Stimulated activated CD4-positive, alpha-beta T cell treated with anti-CD3 and anti-CD28 coated beads, Interleukin-1b, Interleukin-23, amount 100 ng/mL, for 4 hours (primary cell): ENCODE results near the gene PCDHB16.
"Not testable (repeated sequence)": the region's sequence is repeated elsewhere in the genome, so short reads cannot be mapped to it uniquely, and the experiment has no call there.

Experiments
- DNase-seq, 2 donors: peaks; one replicate each; pipeline ENCODE4 v3.0.0-alpha.2; 2020; ENCODE audit warnings: low read depth in 2 of 2

The PCDHB16 gene

GRCh38 chr5:141182248-141182647, at the start of gene PCDHB16:
Gene PCDHB16 (plus strand): TSS chr5:141182387. CDS start chr5:141182560, 173 bp downstream.
- no peak for DNase-seq

- no peak for DNase-seq
These were observed 47.0 kb upstream of the PCDHB16 start, which contains the start of gene PCDHB5 for GRCh38 chr5:141135030-141135717. Gene PCDHB5 (plus strand): TSS chr5:141135206. CDS start chr5:141135435, 229 bp downstream.

- no peak for DNase-seq
These were observed 46.4 kb upstream of the PCDHB16 start for GRCh38 chr5:141135718-141136266.

- not testable (repeated sequence) for DNase-seq
These were observed 44.8 kb upstream of the PCDHB16 start for GRCh38 chr5:141137346-141137745.

- DNase-seq: no peak
These were observed 32.4 kb upstream of the PCDHB16 start, which contains the start of gene PCDHB6 for GRCh38 chr5:141149812-141150211. Gene PCDHB6 (plus strand): TSS chr5:141150057. CDS start chr5:141150258, 201 bp downstream.

GRCh38 chr5:141150224-141150992, 31.8 kb upstream of the PCDHB16 start:
- DNase-seq: no peak

GRCh38 chr5:141150993-141151325, 31.2 kb upstream of the PCDHB16 start:
- DNase-seq: no peak

GRCh38 chr5:141151632-141152031, 30.6 kb upstream of the PCDHB16 start:
- not testable (repeated sequence) for DNase-seq

GRCh38 chr5:141152096-141152495, 30.1 kb upstream of the PCDHB16 start:
- DNase-seq: not testable (repeated sequence)

- DNase-seq: no peak
These were observed 26.4 kb upstream of the PCDHB16 start for GRCh38 chr5:141155540-141156374.

GRCh38 chr5:141157356-141157755, 24.8 kb upstream of the PCDHB16 start:
- not testable (repeated sequence) for DNase-seq

GRCh38 chr5:141157901-141158300, 24.3 kb upstream of the PCDHB16 start:
- not testable (repeated sequence) for DNase-seq

GRCh38 chr5:141172381-141173204, 9.6 kb upstream of the PCDHB16 start, which contains the start of gene PCDHB7:
Gene PCDHB7 (plus strand): TSS chr5:141172644. CDS start chr5:141172836, 192 bp downstream.
- no peak for DNase-seq

- DNase-seq: not testable (repeated sequence)
These were observed 7.7 kb upstream of the PCDHB16 start for GRCh38 chr5:141174291-141175104.

GRCh38 chr5:141175933-141176332, 6.3 kb upstream of the PCDHB16 start:
- DNase-seq: no peak

- not testable (repeated sequence) for DNase-seq
These were observed 4.5 kb upstream of the PCDHB16 start, which contains the start of gene PCDHB8 for GRCh38 chr5:141177577-141178191. Gene PCDHB8 (plus strand): TSS chr5:141177790. CDS start chr5:141178035, 245 bp downstream.

- not testable (repeated sequence) for DNase-seq
These were observed 2.8 kb upstream of the PCDHB16 start for GRCh38 chr5:141179371-141179770.

- DNase-seq: not testable (repeated sequence)
These were observed 2.3 kb upstream of the PCDHB16 start for GRCh38 chr5:141179876-141180275.

- no peak for DNase-seq
These were observed 1.9 kb upstream of the PCDHB16 start for GRCh38 chr5:141180313-141180712.
